ENCODE results near the gene DMRT3. TPM values are rescaled to one million over a fixed set of nuclear protein-coding genes. Genes with fewer than 3 reads are reported as not detected.

Gene DMRT3
- total RNA-seq, 1 donor from 2014 or later = not detected

- Histone ChIP-seq H3K27me3 (ENCODE audit: insufficient read depth, low read length) (no peaks in the 10 kb centered on the region), H3K4me2 (ENCODE audit: low read length) (no peak overlapping the region), H2AFZ (ENCODE audit: low read depth, low read length) (no peak overlapping the region), H3K4me3 (ENCODE audit: insufficient read depth, low read depth, low read length) (no peak overlapping the region), H4K20me1 (ENCODE audit: insufficient read depth, low read length) (no peaks in the 10 kb centered on the region), H3K79me2 (ENCODE audit: insufficient read depth, low read length) (no peaks in the 10 kb centered on the region), H3K9ac (ENCODE audit: low read length) (no peak overlapping the region), H3K36me3 (ENCODE audit: insufficient read depth, low read length) (no peaks in the 10 kb centered on the region), H3K27ac (ENCODE audit: low read depth, low read length) (no peak overlapping the region), H3K4me1 (ENCODE audit: insufficient read depth, low read length) (no peaks in the 10 kb centered on the region), H3K9me3 (ENCODE audit: insufficient read depth, low read depth, low read length) (no peaks in the 10 kb centered on the region)
- Mint-ChIP-seq H3K36me3 (ENCODE audit: low read depth, unreplicated experiment) (no peaks in the 10 kb centered on the region), H3K4me3 (ENCODE audit: unreplicated experiment) (no peak overlapping the region), H3K27me3 (ENCODE audit: low read depth, unreplicated experiment) (peaks cover 11% of the 10 kb centered on the region), H3K4me1 (ENCODE audit: low read depth, unreplicated experiment) (no peaks in the 10 kb centered on the region), H3K9me3 (ENCODE audit: unreplicated experiment) (peaks cover 1% of the 10 kb centered on the region), H3K27ac (ENCODE audit: unreplicated experiment) (no peak overlapping the region)
- TF ChIP-seq EZH2 (IDR thresholded peaks at IDR 0.05; ENCODE audit: insufficient read depth, low read length) (no peak), CTCF (IDR thresholded peaks at IDR 0.05; ENCODE audit: insufficient read depth, low read depth, low read length) (no peak)
- no peak for DNase-seq (ENCODE audit: low read depth)
- no peak for FAIRE-seq
These were observed 47.7 kb downstream of the DMRT3 start for GRCh38 chr9:1024112-1024511.

- Mint-ChIP-seq H3K36me3 (ENCODE audit: low read depth, unreplicated experiment) (no peaks in the 10 kb centered on the region), H3K4me1 (ENCODE audit: low read depth, unreplicated experiment) (no peaks in the 10 kb centered on the region), H3K27me3 (ENCODE audit: low read depth, unreplicated experiment) (peaks cover 14% of the 10 kb centered on the region), H3K9me3 (ENCODE audit: unreplicated experiment) (peaks cover 1% of the 10 kb centered on the region), H3K27ac (ENCODE audit: unreplicated experiment) (no peak overlapping the region), H3K4me3 (ENCODE audit: unreplicated experiment) (no peak overlapping the region)
- Histone ChIP-seq H3K27ac (ENCODE audit: low read depth, low read length) (no peak overlapping the region), H3K79me2 (ENCODE audit: insufficient read depth, low read length) (no peaks in the 10 kb centered on the region), H3K4me2 (ENCODE audit: low read length) (no peak overlapping the region), H2AFZ (ENCODE audit: low read depth, low read length) (no peak overlapping the region), H3K9ac (ENCODE audit: low read length) (no peak overlapping the region), H3K27me3 (ENCODE audit: insufficient read depth, low read length) (no peaks in the 10 kb centered on the region), H3K4me1 (ENCODE audit: insufficient read depth, low read length) (no peaks in the 10 kb centered on the region), H3K9me3 (ENCODE audit: insufficient read depth, low read depth, low read length) (no peaks in the 10 kb centered on the region), H4K20me1 (ENCODE audit: insufficient read depth, low read length) (no peaks in the 10 kb centered on the region), H3K36me3 (ENCODE audit: insufficient read depth, low read length) (no peaks in the 10 kb centered on the region), H3K4me3 (ENCODE audit: insufficient read depth, low read depth, low read length) (no peak overlapping the region)
- no peak for DNase-seq (ENCODE audit: low read depth)
- no peak for FAIRE-seq
- TF ChIP-seq CTCF (IDR thresholded peaks at IDR 0.05; ENCODE audit: insufficient read depth, low read depth, low read length) (no peak), EZH2 (IDR thresholded peaks at IDR 0.05; ENCODE audit: insufficient read depth, low read length) (no peak)
These were observed 48.7 kb downstream of the DMRT3 start for GRCh38 chr9:1025131-1025530.

- no peak for TF ChIP-seq EZH2 (IDR thresholded peaks at IDR 0.05; ENCODE audit: insufficient read depth, low read length)
- TF ChIP-seq CTCF (IDR thresholded peaks at IDR 0.05; ENCODE audit: insufficient read depth, low read depth, low read length) = no peak
- H2AFZ ChIP-seq (ENCODE audit: low read depth, low read length) = no peak overlapping the region
- no peaks in the 10 kb centered on the region for H3K4me1 ChIP-seq (ENCODE audit: insufficient read depth, low read length)
- H3K79me2 ChIP-seq (ENCODE audit: insufficient read depth, low read length) = no peaks in the 10 kb centered on the region
- H3K4me2 ChIP-seq (ENCODE audit: low read length) = no peak overlapping the region
- H3K9me3 ChIP-seq (ENCODE audit: insufficient read depth, low read depth, low read length) = no peaks in the 10 kb centered on the region
- Mint-ChIP-seq H3K36me3 (ENCODE audit: low read depth, unreplicated experiment) (no peaks in the 10 kb centered on the region), H3K4me1 (ENCODE audit: low read depth, unreplicated experiment) (no peaks in the 10 kb centered on the region), H3K4me3 (ENCODE audit: unreplicated experiment) (no peak overlapping the region), H3K9me3 (ENCODE audit: unreplicated experiment) (no peaks in the 10 kb centered on the region), H3K27ac (ENCODE audit: unreplicated experiment) (no peak overlapping the region), H3K27me3 (ENCODE audit: low read depth, unreplicated experiment) (peaks cover 14% of the 10 kb centered on the region)
- H3K9ac ChIP-seq (ENCODE audit: low read length) = no peak overlapping the region
- no peaks in the 10 kb centered on the region for H4K20me1 ChIP-seq (ENCODE audit: insufficient read depth, low read length)
- no peak overlapping the region for H3K4me3 ChIP-seq (ENCODE audit: insufficient read depth, low read depth, low read length)
- H3K27ac ChIP-seq (ENCODE audit: low read depth, low read length) = no peak overlapping the region
- DNase-seq (ENCODE audit: low read depth) (no peak), FAIRE-seq (no peak)
- no peaks in the 10 kb centered on the region for H3K36me3 ChIP-seq (ENCODE audit: insufficient read depth, low read length)
- no peaks in the 10 kb centered on the region for H3K27me3 ChIP-seq (ENCODE audit: insufficient read depth, low read length)
These were observed 49.8 kb downstream of the DMRT3 start for GRCh38 chr9:1026219-1026618.
